ENCODE data around the gene RAMACL.

Gene RAMACL

GRCh38 chr6:166580076-166581050 is 6.1 kb downstream of the RAMACL start (continued):
- no peak for TF ChIP-seq ZNF624 (tag by site-specific recombination; IDR thresholded peaks at IDR 0.05)
- no peak for TF ChIP-seq ZNF558 (tag by site-specific recombination; IDR thresholded peaks at IDR 0.05)
- TF ChIP-seq KLF16 (tag by site-specific recombination; IDR thresholded peaks at IDR 0.05) = no peak
- TF ChIP-seq ZNF362 (tag by site-specific recombination; IDR thresholded peaks at IDR 0.05) = no peak
- no peak for TF ChIP-seq PRDM10 (tag by site-specific recombination; IDR thresholded peaks at IDR 0.05)
- no peak for TF ChIP-seq ZNF518A (tag by site-specific recombination; conservative IDR thresholded peaks at IDR 0.05; ENCODE audit: low read depth)
- TF ChIP-seq ZFP37 (tag by site-specific recombination; IDR thresholded peaks at IDR 0.05) = no peak

GRCh38 chr6:166579237-166579850 is 7.1 kb downstream of the RAMACL start:
- Histone ChIP-seq H3K27ac (ENCODE audit: extremely low read depth, low read depth, low read length) (no peak overlapping the region), H3K9me3 (ENCODE audit: control insufficient read depth, insufficient read depth, low read depth, low read length) (no peaks in the 10 kb centered on the region), H3K36me3 (ENCODE audit: control insufficient read depth in 2 of 2, insufficient read depth in 1 of 2, low read length in 2 of 2) (no peaks in the 10 kb centered on the region), H3K4me3 (ENCODE audit: low read depth, low read length) (no peak overlapping the region), H3K4me1 (ENCODE audit: control insufficient read depth, insufficient read depth, low read length) (no peaks in the 10 kb centered on the region; the same call in 1 of the 2 replicates)
- TF ChIP-seq HOXA7 (CRISPR knock-in tag; IDR thresholded peaks at IDR 0.05; ENCODE audit: borderline replicate concordance) = no peak
- TF ChIP-seq ZBTB44 (tag by site-specific recombination; IDR thresholded peaks at IDR 0.05) = no peak
- no peak for TF ChIP-seq ZFP37 (tag by site-specific recombination; IDR thresholded peaks at IDR 0.05)
- no peak for TF ChIP-seq ZNF837 (tag by site-specific recombination; IDR thresholded peaks at IDR 0.05)
- TF ChIP-seq SP7 (tag by site-specific recombination; IDR thresholded peaks at IDR 0.05) = no peak
- TF ChIP-seq ZNF513 (tag by site-specific recombination; IDR thresholded peaks at IDR 0.05) = no peak
- ChIA-PET CTCF (no interaction called here), POLR2A (no interaction called here)
